HEK293 (cell line): ENCODE measurements around the gene SLC2A6.

Experiments used
- CTCF ChIA-PET: fragments of 350-600 bp; formaldehyde crosslinking; extraction: SDS; loops from one replicate; lab custom pipeline; 2021; ENCODE audit warnings: antibody characterized with exemption; lab: Yijun Ruan, JAX
- POLR2A ChIA-PET: fragments of 300-600 bp; formaldehyde crosslinking; extraction: SDS; loops from one replicate; lab custom pipeline; 2020; ENCODE audit warnings: antibody characterized with exemption, inconsistent platforms; lab: Yijun Ruan, JAX
- H3K27ac ChIP-seq: fragments of 200-500 bp; sonication (Bioruptor generic); 2 replicates; pipeline ENCODE4 v1.5.1; 2014; ENCODE audit warnings: low read depth, low read length, control low read depth, inconsistent platforms; ENCODE audit errors: extremely low read depth
- H3K36me3 ChIP-seq, 2 experiments: fragments of 200-500 bp in 1 of 2; sonication (Bioruptor generic) in 1 of 2; 1 replicate in 1 of 2; 2 replicates in 1 of 2; pipeline ENCODE4 v1.5.1; 2014 to 2017; ENCODE audit warnings: inconsistent platforms in 2 of 2, low read length in 2 of 2; ENCODE audit not compliant: control insufficient read depth in 2 of 2, insufficient read depth in 1 of 2
- H3K4me1 ChIP-seq: fragments of 200-500 bp; sonication (Bioruptor generic); 2 replicates; pipeline ENCODE4 v1.5.1; 2014; ENCODE audit warnings: mild to moderate bottlenecking, low read length, inconsistent platforms; ENCODE audit not compliant: control insufficient read depth, insufficient read depth
- H3K4me3 ChIP-seq: 2 replicates; pipeline ENCODE4 v1.5.1; 2011; ENCODE audit warnings: low read depth, mild to moderate bottlenecking, control low read depth, low read length, moderate library complexity
- H3K9me3 ChIP-seq: fragments of 200-500 bp; sonication (Bioruptor generic); 2 replicates; pipeline ENCODE4 v1.5.1; 2014; ENCODE audit warnings: low read depth, low read length, inconsistent platforms; ENCODE audit not compliant: control insufficient read depth, insufficient read depth
- KLF8 ChIP-seq: fragments of 450-650 bp; formaldehyde crosslinking; IDR thresholded peaks from 2 replicates; pipeline ENCODE4 v1.5.1; 2016; ENCODE audit warnings: missing biosample characterization, missing genetic modification characterization
- ZFHX2 ChIP-seq: fragments of 450-650 bp; formaldehyde crosslinking; conservative IDR thresholded peaks from 2 replicates; pipeline ENCODE4 v1.5.1; 2016; ENCODE audit warnings: missing biosample characterization, missing genetic modification characterization
- ZFP37 ChIP-seq: fragments of 450-650 bp; formaldehyde crosslinking; IDR thresholded peaks from 2 replicates; pipeline ENCODE4 v1.5.1; 2016; ENCODE audit warnings: missing biosample characterization, missing genetic modification characterization
- ZFP41 ChIP-seq: fragments of 450-650 bp; formaldehyde crosslinking; IDR thresholded peaks from 2 replicates; pipeline ENCODE4 v1.5.1; 2016; ENCODE audit warnings: missing biosample characterization, missing genetic modification characterization, borderline replicate concordance
- ZFP69B ChIP-seq: fragments of 450-650 bp; formaldehyde crosslinking; IDR thresholded peaks from 2 replicates; pipeline ENCODE4 v1.5.1; 2016; ENCODE audit warnings: missing biosample characterization, missing genetic modification characterization
- ZNF24 ChIP-seq: fragments of 450-650 bp; formaldehyde crosslinking; IDR thresholded peaks from 2 replicates; pipeline ENCODE4 v1.5.1; 2016; ENCODE audit warnings: missing biosample characterization, missing genetic modification characterization
- ZNF302 ChIP-seq: fragments of 450-650 bp; formaldehyde crosslinking; IDR thresholded peaks from 2 replicates; pipeline ENCODE4 v1.5.1; 2016; ENCODE audit warnings: missing biosample characterization, missing genetic modification characterization, low read depth
- ZNF423 ChIP-seq: fragments of 450-650 bp; formaldehyde crosslinking; IDR thresholded peaks from 2 replicates; pipeline ENCODE4 v1.5.1; 2016; ENCODE audit warnings: missing biosample characterization, missing genetic modification characterization
- ZNF530 ChIP-seq: fragments of 450-650 bp; formaldehyde crosslinking; IDR thresholded peaks from 2 replicates; pipeline ENCODE4 v1.5.1; 2016; ENCODE audit warnings: low read depth, missing biosample characterization, missing genetic modification characterization
- ZNF692 ChIP-seq: fragments of 450-650 bp; formaldehyde crosslinking; IDR thresholded peaks from 2 replicates; pipeline ENCODE4 v1.5.1; 2016; ENCODE audit warnings: missing biosample characterization, missing genetic modification characterization
- ZSCAN5A ChIP-seq: fragments of 450-650 bp; formaldehyde crosslinking; IDR thresholded peaks from 2 replicates; pipeline ENCODE4 v1.5.1; 2016; ENCODE audit warnings: missing biosample characterization, missing genetic modification characterization
- TF ChIP-seq, protein P1 (sequence below): fragments of 450-650 bp; formaldehyde crosslinking; IDR thresholded peaks from 2 replicates; pipeline ENCODE4 v1.5.1; 2016; ENCODE audit warnings: missing biosample characterization, missing genetic modification characterization, borderline replicate concordance
- TF ChIP-seq, protein P2 (sequence below): fragments of 450-650 bp; formaldehyde crosslinking; IDR thresholded peaks from 2 replicates; pipeline ENCODE4 v1.5.1; 2017; ENCODE audit warnings: missing biosample characterization, missing genetic modification characterization
- TF ChIP-seq, protein P3 (sequence below): fragments of 450-650 bp; formaldehyde crosslinking; IDR thresholded peaks from 2 replicates; pipeline ENCODE4 v1.5.1; 2016; ENCODE audit warnings: missing biosample characterization, missing genetic modification characterization

SLC2A6 gene

GRCh38 chr9:133510926-133511505 is 32.1 kb upstream of the SLC2A6 start:
- H3K4me1 ChIP-seq = peaks cover 8% of the 10 kb centered on the region

GRCh38 chr9:133509179-133510083 is 30.5 kb upstream of the SLC2A6 start:
- no peaks in the 10 kb centered on the region for H3K36me3 ChIP-seq
- no peak overlapping the region; the same call in 1 of the 2 replicates for H3K27ac ChIP-seq
- H3K4me3 ChIP-seq = no peak overlapping the region
- POLR2A ChIA-PET = interaction anchor here (0.7 kb wide), 1 partner anchor 102 kb away, joined by 3 read pairs; no protein-coding TSS in a partner anchor
- CTCF ChIA-PET = interaction anchor here (0.6 to 1.4 kb wide), 4 partner anchors 23 to 365 kb away, joined by 3 to 5 read pairs (median 4); no protein-coding TSS in a partner anchor
- peaks cover 8% of the 10 kb centered on the region for H3K4me1 ChIP-seq
- H3K9me3 ChIP-seq = no peaks in the 10 kb centered on the region
- TF ChIP-seq ZNF302 (no peak), ZNF423 (tag by site-specific recombination) (peak; percentile 8; the same call in 1 of the 2 replicates), ZFP37 (tag by site-specific recombination) (no peak), ZFP69B (tag by site-specific recombination) (peak; percentile 63; the same call in 1 of the 2 replicates), KLF8 (0 out of 2 replicates have a peak, but pooled peaks have one; percentile 16), ZNF692 (tag by site-specific recombination) (peak; percentile 81), ZFHX2 (tag by site-specific recombination) (peak; percentile 94), ZNF24 (0 out of 2 replicates have a peak, but pooled peaks have one; percentile 17)
- TF ChIP-seq, protein P1, sequence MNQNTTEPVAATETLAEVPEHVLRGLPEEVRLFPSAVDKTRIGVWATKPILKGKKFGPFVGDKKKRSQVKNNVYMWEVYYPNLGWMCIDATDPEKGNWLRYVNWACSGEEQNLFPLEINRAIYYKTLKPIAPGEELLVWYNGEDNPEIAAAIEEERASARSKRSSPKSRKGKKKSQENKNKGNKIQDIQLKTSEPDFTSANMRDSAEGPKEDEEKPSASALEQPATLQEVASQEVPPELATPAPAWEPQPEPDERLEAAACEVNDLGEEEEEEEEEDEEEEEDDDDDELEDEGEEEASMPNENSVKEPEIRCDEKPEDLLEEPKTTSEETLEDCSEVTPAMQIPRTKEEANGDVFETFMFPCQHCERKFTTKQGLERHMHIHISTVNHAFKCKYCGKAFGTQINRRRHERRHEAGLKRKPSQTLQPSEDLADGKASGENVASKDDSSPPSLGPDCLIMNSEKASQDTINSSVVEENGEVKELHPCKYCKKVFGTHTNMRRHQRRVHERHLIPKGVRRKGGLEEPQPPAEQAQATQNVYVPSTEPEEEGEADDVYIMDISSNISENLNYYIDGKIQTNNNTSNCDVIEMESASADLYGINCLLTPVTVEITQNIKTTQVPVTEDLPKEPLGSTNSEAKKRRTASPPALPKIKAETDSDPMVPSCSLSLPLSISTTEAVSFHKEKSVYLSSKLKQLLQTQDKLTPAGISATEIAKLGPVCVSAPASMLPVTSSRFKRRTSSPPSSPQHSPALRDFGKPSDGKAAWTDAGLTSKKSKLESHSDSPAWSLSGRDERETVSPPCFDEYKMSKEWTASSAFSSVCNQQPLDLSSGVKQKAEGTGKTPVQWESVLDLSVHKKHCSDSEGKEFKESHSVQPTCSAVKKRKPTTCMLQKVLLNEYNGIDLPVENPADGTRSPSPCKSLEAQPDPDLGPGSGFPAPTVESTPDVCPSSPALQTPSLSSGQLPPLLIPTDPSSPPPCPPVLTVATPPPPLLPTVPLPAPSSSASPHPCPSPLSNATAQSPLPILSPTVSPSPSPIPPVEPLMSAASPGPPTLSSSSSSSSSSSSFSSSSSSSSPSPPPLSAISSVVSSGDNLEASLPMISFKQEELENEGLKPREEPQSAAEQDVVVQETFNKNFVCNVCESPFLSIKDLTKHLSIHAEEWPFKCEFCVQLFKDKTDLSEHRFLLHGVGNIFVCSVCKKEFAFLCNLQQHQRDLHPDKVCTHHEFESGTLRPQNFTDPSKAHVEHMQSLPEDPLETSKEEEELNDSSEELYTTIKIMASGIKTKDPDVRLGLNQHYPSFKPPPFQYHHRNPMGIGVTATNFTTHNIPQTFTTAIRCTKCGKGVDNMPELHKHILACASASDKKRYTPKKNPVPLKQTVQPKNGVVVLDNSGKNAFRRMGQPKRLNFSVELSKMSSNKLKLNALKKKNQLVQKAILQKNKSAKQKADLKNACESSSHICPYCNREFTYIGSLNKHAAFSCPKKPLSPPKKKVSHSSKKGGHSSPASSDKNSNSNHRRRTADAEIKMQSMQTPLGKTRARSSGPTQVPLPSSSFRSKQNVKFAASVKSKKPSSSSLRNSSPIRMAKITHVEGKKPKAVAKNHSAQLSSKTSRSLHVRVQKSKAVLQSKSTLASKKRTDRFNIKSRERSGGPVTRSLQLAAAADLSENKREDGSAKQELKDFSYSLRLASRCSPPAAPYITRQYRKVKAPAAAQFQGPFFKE (tag by site-specific recombination) = no peak
- TF ChIP-seq, protein P2, sequence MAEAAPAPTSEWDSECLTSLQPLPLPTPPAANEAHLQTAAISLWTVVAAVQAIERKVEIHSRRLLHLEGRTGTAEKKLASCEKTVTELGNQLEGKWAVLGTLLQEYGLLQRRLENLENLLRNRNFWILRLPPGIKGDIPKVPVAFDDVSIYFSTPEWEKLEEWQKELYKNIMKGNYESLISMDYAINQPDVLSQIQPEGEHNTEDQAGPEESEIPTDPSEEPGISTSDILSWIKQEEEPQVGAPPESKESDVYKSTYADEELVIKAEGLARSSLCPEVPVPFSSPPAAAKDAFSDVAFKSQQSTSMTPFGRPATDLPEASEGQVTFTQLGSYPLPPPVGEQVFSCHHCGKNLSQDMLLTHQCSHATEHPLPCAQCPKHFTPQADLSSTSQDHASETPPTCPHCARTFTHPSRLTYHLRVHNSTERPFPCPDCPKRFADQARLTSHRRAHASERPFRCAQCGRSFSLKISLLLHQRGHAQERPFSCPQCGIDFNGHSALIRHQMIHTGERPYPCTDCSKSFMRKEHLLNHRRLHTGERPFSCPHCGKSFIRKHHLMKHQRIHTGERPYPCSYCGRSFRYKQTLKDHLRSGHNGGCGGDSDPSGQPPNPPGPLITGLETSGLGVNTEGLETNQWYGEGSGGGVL (tag by site-specific recombination) = no peak

More at GRCh38 chr9:133510926-133511505, 32.1 kb upstream of the SLC2A6 start:
- ChIA-PET CTCF (no interaction called here), POLR2A (no interaction called here)
- H3K27ac ChIP-seq = no peak overlapping the region
- no peaks in the 10 kb centered on the region for H3K36me3 ChIP-seq
- H3K4me3 ChIP-seq = no peak overlapping the region
- TF ChIP-seq ZNF530 (tag by site-specific recombination) (no peak), ZNF24 (no peak), ZFP41 (tag by site-specific recombination) (no peak), ZSCAN5A (tag by site-specific recombination) (no peak)
- TF ChIP-seq, protein P3, sequence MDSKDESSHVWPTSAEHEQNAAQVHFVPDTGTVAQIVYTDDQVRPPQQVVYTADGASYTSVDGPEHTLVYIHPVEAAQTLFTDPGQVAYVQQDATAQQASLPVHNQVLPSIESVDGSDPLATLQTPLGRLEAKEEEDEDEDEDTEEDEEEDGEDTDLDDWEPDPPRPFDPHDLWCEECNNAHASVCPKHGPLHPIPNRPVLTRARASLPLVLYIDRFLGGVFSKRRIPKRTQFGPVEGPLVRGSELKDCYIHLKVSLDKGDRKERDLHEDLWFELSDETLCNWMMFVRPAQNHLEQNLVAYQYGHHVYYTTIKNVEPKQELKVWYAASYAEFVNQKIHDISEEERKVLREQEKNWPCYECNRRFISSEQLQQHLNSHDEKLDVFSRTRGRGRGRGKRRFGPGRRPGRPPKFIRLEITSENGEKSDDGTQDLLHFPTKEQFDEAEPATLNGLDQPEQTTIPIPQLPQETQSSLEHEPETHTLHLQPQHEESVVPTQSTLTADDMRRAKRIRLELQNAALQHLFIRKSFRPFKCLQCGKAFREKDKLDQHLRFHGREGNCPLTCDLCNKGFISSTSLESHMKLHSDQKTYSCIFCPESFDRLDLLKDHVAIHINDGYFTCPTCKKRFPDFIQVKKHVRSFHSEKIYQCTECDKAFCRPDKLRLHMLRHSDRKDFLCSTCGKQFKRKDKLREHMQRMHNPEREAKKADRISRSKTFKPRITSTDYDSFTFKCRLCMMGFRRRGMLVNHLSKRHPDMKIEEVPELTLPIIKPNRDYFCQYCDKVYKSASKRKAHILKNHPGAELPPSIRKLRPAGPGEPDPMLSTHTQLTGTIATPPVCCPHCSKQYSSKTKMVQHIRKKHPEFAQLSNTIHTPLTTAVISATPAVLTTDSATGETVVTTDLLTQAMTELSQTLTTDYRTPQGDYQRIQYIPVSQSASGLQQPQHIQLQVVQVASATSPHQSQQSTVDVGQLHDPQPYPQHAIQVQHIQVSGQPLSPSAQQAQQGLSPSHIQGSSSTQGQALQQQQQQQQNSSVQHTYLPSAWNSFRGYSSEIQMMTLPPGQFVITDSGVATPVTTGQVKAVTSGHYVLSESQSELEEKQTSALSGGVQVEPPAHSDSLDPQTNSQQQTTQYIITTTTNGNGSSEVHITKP (tag by site-specific recombination) = no peak
- H3K9me3 ChIP-seq = no peaks in the 10 kb centered on the region
